ENCODE data around the gene SMTN.
"Not testable (repeated sequence)": the region's sequence is repeated elsewhere in the genome, so short reads cannot be mapped to it uniquely, and the experiment has no call there.

Gene SMTN

GRCh38 chr22:31069691-31070314 lies 11.3 kb upstream of the SMTN start:
- DNase-seq (ENCODE audit: low read depth in 4 of 4, low spot score in 1 of 4): not testable (repeated sequence)

GRCh38 chr22:31073125-31073524 lies 8.0 kb upstream of the SMTN start:
- DNase-seq (ENCODE audit: low read depth in 4 of 4, low spot score in 1 of 4): not testable (repeated sequence)

- not testable (repeated sequence) for DNase-seq (ENCODE audit: low read depth in 4 of 4, low spot score in 1 of 4)
These were observed 7.5 kb upstream of the SMTN start for GRCh38 chr22:31073545-31074145.

- no peak for DNase-seq (ENCODE audit: low read depth in 4 of 4, low spot score in 1 of 4)
These were observed 5.2 kb upstream of the SMTN start for GRCh38 chr22:31075961-31076360.

- DNase-seq (ENCODE audit: low read depth in 4 of 4, low spot score in 1 of 4): no peak
These were observed 3.4 kb upstream of the SMTN start for GRCh38 chr22:31077681-31078080.

GRCh38 chr22:31078389-31078788 lies 2.7 kb upstream of the SMTN start:
- not testable (repeated sequence) for DNase-seq (ENCODE audit: low read depth in 4 of 4, low spot score in 1 of 4)

GRCh38 chr22:31079095-31079642 lies 1.9 kb upstream of the SMTN start:
- DNase-seq (ENCODE audit: low read depth in 4 of 4, low spot score in 1 of 4): no peak

- DNase-seq (ENCODE audit: low read depth in 4 of 4, low spot score in 1 of 4): no peak
These were observed 812 bp upstream of the SMTN start for GRCh38 chr22:31080164-31080847.

- DNase-seq (ENCODE audit: low read depth in 4 of 4, low spot score in 1 of 4): no peak
These were observed 966 bp downstream of the SMTN start for GRCh38 chr22:31081963-31082605.

GRCh38 chr22:31082606-31083376 lies 1.7 kb downstream of the SMTN start:
- DNase-seq (ENCODE audit: low read depth in 4 of 4, low spot score in 1 of 4): peak in 2 of 4 experiments; percentile 45 to 61

- no peak for DNase-seq (ENCODE audit: low read depth in 4 of 4, low spot score in 1 of 4)
These were observed 2.3 kb downstream of the SMTN start for GRCh38 chr22:31083377-31083768.

- no peak for DNase-seq (ENCODE audit: low read depth in 4 of 4, low spot score in 1 of 4)
These were observed 3.0 kb downstream of the SMTN start for GRCh38 chr22:31083923-31084810.

GRCh38 chr22:31084811-31085492 lies 3.8 kb downstream of the SMTN start:
- peak; percentile 80 to 86 (median 84) for DNase-seq (ENCODE audit: low read depth in 4 of 4, low spot score in 1 of 4)

GRCh38 chr22:31085493-31085824 lies 4.3 kb downstream of the SMTN start:
- no peak for DNase-seq (ENCODE audit: low read depth in 4 of 4, low spot score in 1 of 4)

GRCh38 chr22:31085928-31086327 lies 4.8 kb downstream of the SMTN start:
- no peak for DNase-seq (ENCODE audit: low read depth in 4 of 4, low spot score in 1 of 4)

GRCh38 chr22:31086703-31087330 lies 5.7 kb downstream of the SMTN start:
- no peak for DNase-seq (ENCODE audit: low read depth in 4 of 4, low spot score in 1 of 4)

GRCh38 chr22:31087744-31088215 lies 6.7 kb downstream of the SMTN start:
- no peak for DNase-seq (ENCODE audit: low read depth in 4 of 4, low spot score in 1 of 4)

- no peak for DNase-seq (ENCODE audit: low read depth in 4 of 4, low spot score in 1 of 4)
These were observed 7.3 kb downstream of the SMTN start for GRCh38 chr22:31088233-31088986.
